Measurements from ENCODE around the gene RTP5. TPM values are rescaled to one million over a fixed set of nuclear protein-coding genes. Genes with fewer than 3 reads are reported as not detected.

RTP5 gene
- total RNA-seq, 1 experiment from 2014 or later, result not detected

GRCh38 chr2:241891315-241891987 is 21.9 kb downstream of the RTP5 start:
- no peak for TF ChIP-seq YY1 (IDR thresholded peaks at IDR 0.05; ENCODE audit: extremely low read depth, insufficient replicate concordance, low read depth, low read length)
- Histone ChIP-seq H3K27ac (ENCODE audit: low read depth, low read length) (no peak overlapping the region), H3K9ac (ENCODE audit: low read length) (no peak overlapping the region), H3K27me3 (ENCODE audit: insufficient read depth, low read length) (no peaks in the 10 kb centered on the region), H3K79me2 (ENCODE audit: insufficient read depth, low read length) (no peaks in the 10 kb centered on the region), H4K20me1 (ENCODE audit: insufficient read depth) (no peaks in the 10 kb centered on the region), H2AFZ (ENCODE audit: low read depth, low read length, poor library complexity, severe bottlenecking) (no peak overlapping the region), H3K4me1 (ENCODE audit: control insufficient read depth in 1 of 2, insufficient read depth in 2 of 2, low read length in 2 of 2) (peaks cover 0 to 13% of the 10 kb centered on the region in 2 experiments; a peak in 1 of 4 replicates), H3K9me2 (ENCODE audit: insufficient read depth) (no peaks in the 10 kb centered on the region), H3K36me3 (ENCODE audit: control insufficient read depth in 1 of 2, insufficient read depth in 2 of 2, low read length in 2 of 2) (no peaks in the 10 kb centered on the region), H3K4me3 (replicated peaks in 1 of 2; ENCODE audit: low read depth in 1 of 2, low read length in 2 of 2) (no peak overlapping the region), H3K4me2 (ENCODE audit: low read length) (no peak overlapping the region), H3K9me3 (ENCODE audit: control insufficient read depth in 1 of 2, insufficient read depth in 1 of 2, low read depth in 1 of 2, low read length in 2 of 2) (no peaks in the 10 kb centered on the region)
- RAD21 ChIA-PET (ENCODE audit: low non-redundant PET in 1 of 2, low total read pairs in 2 of 2, uncharacterized antibody in 2 of 2, unreplicated experiment in 2 of 2), result no interaction called here
- intact Hi-C loops (cut with micrococcal nuclease), result no loop called here
- no TSS peak for BruUV-seq (replicated peaks)
- CTCF ChIA-PET, result no interaction called here
- POLR2A ChIA-PET, result no interaction called here
- DNase-seq (ENCODE audit: low read depth, low spot score) (no peak), ATAC-seq (no peak)

- ATAC-seq, result no peak
These were observed 22.4 kb downstream of the RTP5 start for GRCh38 chr2:241891988-241892298.

More at GRCh38 chr2:241891988-241892298, 22.4 kb downstream of the RTP5 start:
- Histone ChIP-seq H3K36me3 (ENCODE audit: control insufficient read depth in 1 of 2, insufficient read depth in 2 of 2, low read length in 2 of 2) (no peaks in the 10 kb centered on the region), H3K27ac (ENCODE audit: low read depth, low read length) (no peak overlapping the region), H3K4me3 (replicated peaks in 1 of 2; ENCODE audit: low read depth in 1 of 2, low read length in 2 of 2) (no peak overlapping the region), H3K4me2 (ENCODE audit: low read length) (no peak overlapping the region), H2AFZ (ENCODE audit: low read depth, low read length, poor library complexity, severe bottlenecking) (no peak overlapping the region), H3K79me2 (ENCODE audit: insufficient read depth, low read length) (no peaks in the 10 kb centered on the region), H4K20me1 (ENCODE audit: insufficient read depth) (no peaks in the 10 kb centered on the region), H3K9ac (ENCODE audit: low read length) (no peak overlapping the region), H3K4me1 (ENCODE audit: control insufficient read depth in 1 of 2, insufficient read depth in 2 of 2, low read length in 2 of 2) (peaks cover 0 to 13% of the 10 kb centered on the region in 2 experiments; a peak in 1 of 4 replicates), H3K9me2 (ENCODE audit: insufficient read depth) (no peaks in the 10 kb centered on the region), H3K9me3 (ENCODE audit: control insufficient read depth in 1 of 2, insufficient read depth in 1 of 2, low read depth in 1 of 2, low read length in 2 of 2) (no peaks in the 10 kb centered on the region), H3K27me3 (ENCODE audit: insufficient read depth, low read length) (no peaks in the 10 kb centered on the region)
- ChIA-PET RAD21 (ENCODE audit: low non-redundant PET in 1 of 2, low total read pairs in 2 of 2, uncharacterized antibody in 2 of 2, unreplicated experiment in 2 of 2) (no interaction called here), CTCF (no interaction called here), POLR2A (no interaction called here)
- no TSS peak for BruUV-seq (replicated peaks)
- TF ChIP-seq EGR1 (IDR thresholded peaks at IDR 0.05; ENCODE audit: low read depth), result no peak
- TF ChIP-seq CBX3 (IDR thresholded peaks at IDR 0.05; ENCODE audit: low read depth), result no peak
- no peak for TF ChIP-seq EZH2phosphoT487 (IDR thresholded peaks at IDR 0.05; ENCODE audit: borderline replicate concordance)
- no peak for TF ChIP-seq ATF3 (IDR thresholded peaks at IDR 0.05)
- no peak for TF ChIP-seq CTCF (IDR thresholded peaks at IDR 0.05 in 2 of 3, conservative IDR thresholded peaks at IDR 0.05 in 1 of 3; ENCODE audit: borderline replicate concordance in 1 of 3, insufficient read depth in 1 of 3, low read depth in 2 of 3, low read length in 2 of 3)
- no peak for TF ChIP-seq SP1 (IDR thresholded peaks at IDR 0.05; ENCODE audit: low read depth)
- intact Hi-C loops (cut with micrococcal nuclease), result no loop called here
- DNase-seq (ENCODE audit: low read depth, low spot score), result no peak

All from HCT116 (cell line).